CD4-positive, alpha-beta T cell (primary cell): ENCODE data around the gene DCDC2C. TPM values are rescaled to one million over a fixed set of nuclear protein-coding genes. Genes with fewer than 3 reads are reported as not detected.

Experiments
- ATAC-seq: fragments of 200-7000 bp; cut with Tn5 transposase; one replicate; pipeline ENCODE4 v1.10.0; 2022; ENCODE audit warnings: mild to moderate bottlenecking; ENCODE audit not compliant: poor library complexity
- CTCF ChIA-PET: fragments of 350-600 bp; sonication (Branson Sonifier 250); formaldehyde crosslinking; loops from one replicate; lab custom pipeline; 2021; ENCODE audit warnings: antibody characterized with exemption, inconsistent platforms; lab: Charles Lee
- POLR2A ChIA-PET: fragments of 350-600 bp; sonication (Branson Sonifier 250); formaldehyde crosslinking; loops from one replicate; lab custom pipeline; 2021; ENCODE audit warnings: antibody characterized with exemption, inconsistent platforms; lab: Charles Lee
- DNase-seq, 14 experiments: peaks; one replicate each; pipeline ENCODE4 v3.0.0-alpha.2; 2013 to 2020; ENCODE audit warnings: mixed read lengths in 2 of 14
- H3K27ac ChIP-seq, 2 donors: one replicate each; pipeline versions ENCODE4 v1.5.1 to v1.7.0; 2013; ENCODE audit warnings: low read length in 2 of 2, low read depth in 1 of 2, mild to moderate bottlenecking in 1 of 2
- H3K27me3 ChIP-seq, 2 experiments: 1 replicate in 1 of 2; 2 replicates in 1 of 2; pipeline versions ENCODE4 v1.6.1 to v1.7.0; 2013; ENCODE audit warnings: low read length in 2 of 2, control low read depth in 1 of 2, mild to moderate bottlenecking in 1 of 2, moderate library complexity in 1 of 2; ENCODE audit not compliant: insufficient read depth in 2 of 2, control insufficient read depth in 1 of 2
- H3K36me3 ChIP-seq: one replicate; pipeline ENCODE4 v1.6.1; 2013; ENCODE audit warnings: low read length, control low read depth; ENCODE audit not compliant: insufficient read depth
- H3K4me1 ChIP-seq: one replicate; pipeline ENCODE4 v1.6.1; 2013; ENCODE audit warnings: low read length, control low read depth; ENCODE audit not compliant: insufficient read depth
- H3K4me3 ChIP-seq: one replicate; pipeline ENCODE4 v1.5.1; 2013; ENCODE audit warnings: mild to moderate bottlenecking, low read length, moderate library complexity
- H3K9me3 ChIP-seq, 2 experiments: 1 replicate in 1 of 2; 2 replicates in 1 of 2; pipeline versions ENCODE4 v1.6.1 to v1.7.0; 2013; ENCODE audit warnings: low read length in 2 of 2, mild to moderate bottlenecking in 2 of 2, control low read depth in 1 of 2, moderate library complexity in 1 of 2; ENCODE audit not compliant: control insufficient read depth in 1 of 2, insufficient read depth in 1 of 2
- H3K27ac Mint-ChIP-seq: one replicate; pipeline ENCODE4 v1.8.0; 2020; ENCODE audit warnings: mixed read lengths
- H3K27me3 Mint-ChIP-seq: one replicate; pipeline ENCODE4 v1.8.0; 2021; ENCODE audit warnings: mixed read lengths
- H3K36me3 Mint-ChIP-seq: one replicate; pipeline ENCODE4 v1.8.0; 2021; ENCODE audit warnings: low read depth, mixed read lengths
- H3K4me1 Mint-ChIP-seq: one replicate; pipeline ENCODE4 v1.8.0; 2021; ENCODE audit warnings: low read depth, mixed read lengths
- H3K4me3 Mint-ChIP-seq: one replicate; pipeline ENCODE4 v1.8.0; 2020; ENCODE audit warnings: mild to moderate bottlenecking, mixed read lengths
- H3K9me3 Mint-ChIP-seq: one replicate; pipeline ENCODE4 v1.8.0; 2020; ENCODE audit warnings: mixed read lengths
- intact Hi-C, 2 experiments: fragments of 100-400 bp; cut with DNase I in 1 of 2; cut with micrococcal nuclease in 1 of 2; formaldehyde crosslinking; loops; one replicate each; pipeline versions ENCODE4 v1.15.1 to v1.9.0; 2023 to 2025; cut with DNase I, micrococcal nuclease
- total RNA-seq, 174 experiments: library from RNA in 2 of 174; stranded (reverse) in 2 of 174; gene quantifications; one replicate each; pipeline ENCODE4 v1.2.3 and lab custom pipeline; 2021 to 2026
- TF ChIP-seq, protein P1 (sequence below): fragments of 200-600 bp; IDR thresholded peaks from one replicate; pipeline ENCODE4 v1.8.0; 2022; ENCODE audit warnings: antibody characterized with exemption, mild to moderate bottlenecking

Gene DCDC2C
- total RNA-seq, 2 experiments from 2014 or later: not detected

DNA sequence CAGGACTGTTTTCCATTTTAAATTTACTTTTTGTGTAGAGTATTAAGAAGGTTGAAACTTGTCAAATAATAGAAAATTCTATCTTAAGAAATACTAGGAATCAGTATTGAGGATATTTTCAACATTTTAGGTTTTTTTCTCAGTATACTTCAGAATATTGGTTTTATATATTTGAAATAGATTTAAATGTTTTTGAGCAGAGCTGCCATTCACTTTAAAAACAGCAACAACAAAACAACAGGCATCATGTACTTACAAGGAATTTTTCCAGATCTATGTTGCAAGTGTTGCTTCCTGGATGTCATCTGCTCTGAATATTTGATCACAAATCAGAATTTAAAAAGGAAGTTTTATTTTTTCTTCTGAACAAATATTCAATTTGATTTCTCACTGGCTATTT is 84.4 kb downstream of the DCDC2C start:
- H3K27ac Mint-ChIP-seq: no peak overlapping the region
- no peak for DNase-seq
- ChIA-PET POLR2A (no interaction called here), CTCF (no interaction called here)
- H3K36me3 Mint-ChIP-seq: no peaks in the 10 kb centered on the region
- Histone ChIP-seq H3K27ac (no peak overlapping the region), H3K4me3 (no peak overlapping the region), H3K36me3 (no peaks in the 10 kb centered on the region), H3K9me3 (peaks cover 0 to 8% of the 10 kb centered on the region in 2 experiments), H3K4me1 (no peaks in the 10 kb centered on the region), H3K27me3 (no peaks in the 10 kb centered on the region)
- no peak for ATAC-seq
- H3K4me3 Mint-ChIP-seq: no peak overlapping the region
- no peaks in the 10 kb centered on the region for H3K27me3 Mint-ChIP-seq
- H3K9me3 Mint-ChIP-seq: no peaks in the 10 kb centered on the region
- no peaks in the 10 kb centered on the region for H3K4me1 Mint-ChIP-seq
- TF ChIP-seq, protein P1, sequence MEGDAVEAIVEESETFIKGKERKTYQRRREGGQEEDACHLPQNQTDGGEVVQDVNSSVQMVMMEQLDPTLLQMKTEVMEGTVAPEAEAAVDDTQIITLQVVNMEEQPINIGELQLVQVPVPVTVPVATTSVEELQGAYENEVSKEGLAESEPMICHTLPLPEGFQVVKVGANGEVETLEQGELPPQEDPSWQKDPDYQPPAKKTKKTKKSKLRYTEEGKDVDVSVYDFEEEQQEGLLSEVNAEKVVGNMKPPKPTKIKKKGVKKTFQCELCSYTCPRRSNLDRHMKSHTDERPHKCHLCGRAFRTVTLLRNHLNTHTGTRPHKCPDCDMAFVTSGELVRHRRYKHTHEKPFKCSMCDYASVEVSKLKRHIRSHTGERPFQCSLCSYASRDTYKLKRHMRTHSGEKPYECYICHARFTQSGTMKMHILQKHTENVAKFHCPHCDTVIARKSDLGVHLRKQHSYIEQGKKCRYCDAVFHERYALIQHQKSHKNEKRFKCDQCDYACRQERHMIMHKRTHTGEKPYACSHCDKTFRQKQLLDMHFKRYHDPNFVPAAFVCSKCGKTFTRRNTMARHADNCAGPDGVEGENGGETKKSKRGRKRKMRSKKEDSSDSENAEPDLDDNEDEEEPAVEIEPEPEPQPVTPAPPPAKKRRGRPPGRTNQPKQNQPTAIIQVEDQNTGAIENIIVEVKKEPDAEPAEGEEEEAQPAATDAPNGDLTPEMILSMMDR: no peak
- intact Hi-C loops: no loop called here

DNA sequence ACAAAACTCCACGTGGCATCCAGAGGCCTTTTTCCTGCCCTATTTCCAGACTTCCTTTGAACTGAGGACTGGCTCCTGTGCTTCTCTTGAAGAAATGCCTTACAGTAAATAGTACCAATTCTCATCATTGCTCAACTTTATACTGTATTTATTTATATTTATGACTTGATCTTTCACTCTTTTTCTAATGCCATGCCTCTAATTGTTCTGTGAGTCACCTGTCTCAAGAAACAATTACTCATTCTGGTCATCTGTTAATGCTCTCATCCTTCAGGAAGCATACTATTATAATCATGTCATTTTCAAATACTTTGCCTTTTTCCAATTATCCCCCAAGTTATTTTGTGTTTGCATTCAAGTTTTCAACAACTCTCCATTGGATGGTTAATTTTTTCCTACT is 85.9 kb downstream of the DCDC2C start:
- H3K36me3 ChIP-seq: no peaks in the 10 kb centered on the region
- Mint-ChIP-seq H3K27ac (no peak overlapping the region), H3K27me3 (no peaks in the 10 kb centered on the region), H3K36me3 (no peaks in the 10 kb centered on the region), H3K4me1 (no peaks in the 10 kb centered on the region), H3K4me3 (no peak overlapping the region), H3K9me3 (no peaks in the 10 kb centered on the region)
- DNase-seq (no peak), ATAC-seq (no peak)
- H3K4me1 ChIP-seq: no peaks in the 10 kb centered on the region
- H3K4me3 ChIP-seq: no peak overlapping the region
- intact Hi-C loops: no loop called here
- peaks cover 0 to 8% of the 10 kb centered on the region in 2 experiments for H3K9me3 ChIP-seq
- CTCF ChIA-PET: no interaction called here
- POLR2A ChIA-PET: no interaction called here
- no peaks in the 10 kb centered on the region for H3K27me3 ChIP-seq
- no peak overlapping the region for H3K27ac ChIP-seq
- TF ChIP-seq, protein P1: no peak

DNA sequence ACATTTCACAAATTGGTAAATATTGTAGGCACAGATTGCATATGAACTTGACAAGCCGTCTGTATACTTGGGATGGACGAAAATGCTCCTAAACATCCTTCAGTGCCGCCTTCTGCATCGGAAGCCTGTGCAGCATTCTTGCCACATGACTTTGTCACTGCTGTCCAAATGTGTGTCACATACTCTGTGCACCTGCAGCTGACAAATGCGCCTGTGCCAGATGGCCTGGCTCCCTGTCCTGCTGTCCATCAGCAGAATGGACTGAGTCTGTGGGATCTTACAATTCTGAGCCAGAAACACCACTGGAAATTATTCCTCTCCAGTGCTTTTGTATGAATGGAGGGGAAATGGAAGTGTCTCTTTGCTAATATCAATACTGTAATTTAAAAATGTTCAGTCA is 89.9 kb downstream of the DCDC2C start:
- H3K36me3 ChIP-seq: no peaks in the 10 kb centered on the region
- POLR2A ChIA-PET: no interaction called here
- CTCF ChIA-PET: no interaction called here
- ATAC-seq (no peak), DNase-seq (no peak)
- H3K27me3 ChIP-seq: no peaks in the 10 kb centered on the region
- TF ChIP-seq, protein P1: no peak
- Mint-ChIP-seq H3K27ac (no peak overlapping the region), H3K4me3 (no peak overlapping the region), H3K27me3 (no peaks in the 10 kb centered on the region), H3K4me1 (no peaks in the 10 kb centered on the region), H3K9me3 (no peaks in the 10 kb centered on the region), H3K36me3 (no peaks in the 10 kb centered on the region)
- H3K4me1 ChIP-seq: no peaks in the 10 kb centered on the region
- peaks cover 0 to 3% of the 10 kb centered on the region in 2 experiments for H3K9me3 ChIP-seq
- H3K27ac ChIP-seq: no peak overlapping the region
- H3K4me3 ChIP-seq: no peak overlapping the region
- intact Hi-C loops: no loop called here
